Ascending aorta (tissue), 2 donors: ENCODE measurements around the gene BORCS6. TPM values are rescaled to one million over a fixed set of nuclear protein-coding genes. Genes with fewer than 3 reads are reported as not detected.

Experiments
- DNase-seq, 2 donors: peaks; one replicate each; pipeline ENCODE4 v3.0.0-alpha.2; 2019; ENCODE audit warnings: low spot score in 2 of 2
- H3K27ac ChIP-seq, 2 donors: fragments of 200-600 bp; sonication (generic); one replicate each; pipeline ENCODE4 v1.5.1; 2016 to 2017; ENCODE audit warnings: mild to moderate bottlenecking in 1 of 2
- H3K27me3 ChIP-seq: fragments of 200-600 bp; sonication (generic); one replicate; pipeline ENCODE4 v1.5.1; 2017
- H3K36me3 ChIP-seq, 2 donors: fragments of 200-600 bp; sonication (generic); one replicate each; pipeline ENCODE4 v1.5.1; 2016
- H3K4me1 ChIP-seq, 2 donors: fragments of 200-600 bp; sonication (generic); one replicate each; pipeline ENCODE4 v1.5.1; 2016 to 2017; ENCODE audit warnings: mild to moderate bottlenecking in 1 of 2
- H3K4me3 ChIP-seq, 2 donors: fragments of 200-600 bp; sonication (generic); one replicate each; pipeline ENCODE4 v1.5.1; 2016 to 2017; ENCODE audit warnings: mild to moderate bottlenecking in 1 of 2
- H3K9me3 ChIP-seq, 2 donors: fragments of 200-600 bp; sonication (generic); one replicate each; pipeline ENCODE4 v1.5.1; 2016
- intact Hi-C: fragments of 100-400 bp; cut with DNase I; formaldehyde crosslinking; loops from one replicate; pipeline ENCODE4 v1.15.1; 2023
- total RNA-seq: library from RNA; depleted of rRNA; stranded (reverse); fragments of >200 nt; gene quantifications from one replicate; pipeline ENCODE4 v1.1.0, GENCODE V29; 2016
- TF ChIP-seq, protein P1 (sequence below), 3 experiments: fragments of 200-600 bp in 2 of 3; fragments of 450-650 bp in 1 of 3; sonication (generic) in 2 of 3; IDR thresholded peaks; one replicate each; pipeline ENCODE4 v1.5.1; 2016 to 2019; ENCODE audit warnings: antibody characterized with exemption in 3 of 3, mild to moderate bottlenecking in 1 of 3, moderate library complexity in 1 of 3

Gene BORCS6
- total RNA-seq, 1 donor from 2014 or later, result 29.5 TPM

DNA sequence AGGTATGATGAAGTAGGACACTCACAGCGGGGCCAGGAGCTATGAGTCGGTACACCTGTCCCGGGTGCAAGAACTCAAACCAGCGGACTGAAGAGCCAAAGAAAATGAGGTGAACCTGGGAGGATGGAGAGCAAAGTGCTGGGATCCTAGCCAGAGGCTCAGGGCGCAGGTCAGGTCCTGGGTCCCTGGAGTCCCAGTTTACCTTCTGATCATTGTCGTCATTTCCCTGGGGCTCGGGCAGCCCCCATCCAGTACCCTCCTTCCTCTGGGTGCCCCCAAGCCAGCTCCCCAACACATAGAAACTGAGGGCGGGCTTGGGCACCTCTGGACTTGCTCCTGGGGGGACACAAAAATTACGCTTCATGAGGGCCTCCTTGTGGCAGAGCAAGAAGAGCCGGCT, 41.7 kb upstream of the BORCS6 start:
- no peak for DNase-seq
- intact Hi-C loops, result no loop called here
- H3K36me3 ChIP-seq, result peaks cover 87 to 93% of the 10 kb centered on the region in 2 donors

DNA sequence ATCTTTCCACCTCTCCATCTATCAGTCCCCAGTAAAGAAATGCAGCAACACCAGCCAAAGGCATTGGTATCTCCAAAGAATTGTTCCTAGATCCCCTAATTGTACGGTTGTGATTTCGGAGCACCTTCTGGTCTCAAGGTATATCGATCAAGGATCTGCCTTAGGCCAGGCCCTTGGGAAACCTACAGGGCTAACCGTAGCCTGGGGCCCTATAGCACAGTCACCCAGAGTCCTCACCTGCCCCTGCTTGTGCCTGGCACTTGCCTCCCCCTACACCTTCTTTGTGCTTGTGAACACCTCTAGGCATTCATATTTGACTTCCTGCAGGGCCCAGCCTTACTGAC, 37.2 kb upstream of the BORCS6 start:
- TF ChIP-seq, protein P1, sequence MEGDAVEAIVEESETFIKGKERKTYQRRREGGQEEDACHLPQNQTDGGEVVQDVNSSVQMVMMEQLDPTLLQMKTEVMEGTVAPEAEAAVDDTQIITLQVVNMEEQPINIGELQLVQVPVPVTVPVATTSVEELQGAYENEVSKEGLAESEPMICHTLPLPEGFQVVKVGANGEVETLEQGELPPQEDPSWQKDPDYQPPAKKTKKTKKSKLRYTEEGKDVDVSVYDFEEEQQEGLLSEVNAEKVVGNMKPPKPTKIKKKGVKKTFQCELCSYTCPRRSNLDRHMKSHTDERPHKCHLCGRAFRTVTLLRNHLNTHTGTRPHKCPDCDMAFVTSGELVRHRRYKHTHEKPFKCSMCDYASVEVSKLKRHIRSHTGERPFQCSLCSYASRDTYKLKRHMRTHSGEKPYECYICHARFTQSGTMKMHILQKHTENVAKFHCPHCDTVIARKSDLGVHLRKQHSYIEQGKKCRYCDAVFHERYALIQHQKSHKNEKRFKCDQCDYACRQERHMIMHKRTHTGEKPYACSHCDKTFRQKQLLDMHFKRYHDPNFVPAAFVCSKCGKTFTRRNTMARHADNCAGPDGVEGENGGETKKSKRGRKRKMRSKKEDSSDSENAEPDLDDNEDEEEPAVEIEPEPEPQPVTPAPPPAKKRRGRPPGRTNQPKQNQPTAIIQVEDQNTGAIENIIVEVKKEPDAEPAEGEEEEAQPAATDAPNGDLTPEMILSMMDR (IDR thresholded peaks at IDR 0.05), result no peak
- intact Hi-C loops, result loop anchor here (10.0 kb wide), 1 partner anchor 158 kb away; the partner anchor contains the start of gene RPL26
- peaks cover 8 to 14% of the 10 kb centered on the region in 2 donors for H3K4me1 ChIP-seq

More for the DNA sequence above, 41.7 kb upstream of the BORCS6 start:
- Histone ChIP-seq H3K4me1 (peaks cover 0 to 4% of the 10 kb centered on the region in 2 donors), H3K9me3 (no peaks in the 10 kb centered on the region), H3K27ac (no peak overlapping the region), H3K4me3 (no peak overlapping the region), H3K27me3 (no peaks in the 10 kb centered on the region)
- TF ChIP-seq, protein P1 (IDR thresholded peaks at IDR 0.05), result no peak

DNA sequence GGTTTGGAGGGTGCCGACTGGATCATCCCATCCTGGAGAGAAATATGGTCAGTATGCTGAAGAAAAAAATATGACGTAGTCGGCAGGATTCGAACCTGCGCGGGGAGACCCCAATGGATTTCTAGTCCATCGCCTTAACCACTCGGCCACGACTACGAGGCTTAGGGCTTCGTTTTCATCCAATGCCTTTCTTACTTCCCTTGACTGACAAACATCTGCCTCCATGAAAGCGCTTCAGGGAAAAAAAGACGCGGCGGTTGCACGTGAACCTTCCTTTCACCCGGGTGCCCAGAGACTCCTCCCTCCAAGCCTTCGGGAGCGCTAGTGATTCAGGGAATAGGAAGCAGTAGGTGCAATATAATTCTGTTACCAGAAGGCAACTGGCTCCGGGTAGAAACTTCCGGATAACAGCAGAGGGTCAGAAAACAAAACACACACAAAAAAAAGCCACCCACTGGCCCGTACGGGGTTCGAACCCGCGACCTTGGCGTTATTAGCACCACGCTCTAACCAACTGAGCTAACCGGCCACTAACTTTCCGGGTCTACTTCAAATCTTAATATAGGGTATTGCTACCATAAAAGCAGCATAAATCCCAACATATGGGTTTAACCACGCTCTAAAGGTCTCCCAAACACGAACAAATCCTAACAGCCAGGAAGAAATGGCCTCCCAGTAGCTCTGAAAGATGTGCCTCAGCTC, 36.7 kb upstream of the BORCS6 start:
- Histone ChIP-seq H3K4me1 (peaks cover 8 to 14% of the 10 kb centered on the region in 2 donors), H3K36me3 (peaks cover 40 to 44% of the 10 kb centered on the region in 2 donors), H3K27me3 (no peaks in the 10 kb centered on the region), H3K4me3 (peak overlapping the region; percentile 4 to 37), H3K27ac (peak overlapping the region; percentile 53 to 69), H3K9me3 (no peaks in the 10 kb centered on the region)
- TF ChIP-seq, protein P1 (IDR thresholded peaks at IDR 0.05), result no peak
- peak; percentile 38 to 87 for DNase-seq
- intact Hi-C loops, result loop anchor here (10.0 kb wide), 1 partner anchor 158 kb away; the partner anchor contains the start of gene RPL26

More for the DNA sequence above, 37.2 kb upstream of the BORCS6 start:
- Histone ChIP-seq H3K9me3 (no peaks in the 10 kb centered on the region), H3K4me3 (peak overlapping the region; percentile 4 to 37), H3K27me3 (no peaks in the 10 kb centered on the region), H3K27ac (peak overlapping the region; percentile 53 to 69), H3K36me3 (peaks cover 45 to 49% of the 10 kb centered on the region in 2 donors)
- DNase-seq, result no peak

DNA sequence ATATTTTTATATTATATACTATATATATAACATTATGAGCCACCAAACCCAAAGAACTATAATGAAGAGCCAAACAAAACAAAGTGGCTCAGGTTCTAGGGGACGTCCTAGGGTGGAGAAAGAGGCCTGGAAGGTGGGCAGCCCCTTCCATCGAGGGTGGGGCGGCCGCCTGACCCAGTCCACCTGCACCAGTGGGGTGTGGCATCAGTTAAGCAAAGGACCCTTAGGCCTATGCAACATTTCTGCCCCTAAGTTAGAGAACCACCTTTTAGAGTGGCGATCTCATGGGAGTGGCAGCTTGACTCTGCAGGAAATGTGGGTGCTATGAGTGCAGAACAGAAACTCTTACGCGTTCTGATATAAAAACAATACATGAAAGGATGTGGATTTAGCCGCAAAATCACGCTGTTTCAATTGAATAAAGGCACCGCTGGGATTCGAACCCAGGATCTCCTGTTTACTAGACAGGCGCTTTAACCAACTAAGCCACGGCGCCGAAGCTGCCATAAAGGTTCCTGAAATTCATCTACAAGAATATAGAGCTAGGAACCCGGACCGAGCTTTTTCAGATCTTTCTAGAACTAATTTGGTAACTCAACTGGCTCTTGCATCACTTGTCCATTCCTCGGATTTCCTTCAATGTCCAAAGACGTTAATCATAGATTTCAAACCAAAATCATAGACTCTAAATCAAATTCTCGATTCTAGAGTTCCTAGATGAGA, 36.0 kb upstream of the BORCS6 start:
- Histone ChIP-seq H3K27me3 (no peaks in the 10 kb centered on the region), H3K4me1 (peaks cover 8 to 14% of the 10 kb centered on the region in 2 donors), H3K9me3 (no peaks in the 10 kb centered on the region), H3K36me3 (peaks cover 33 to 37% of the 10 kb centered on the region in 2 donors), H3K27ac (peak overlapping the region; percentile 53 to 69), H3K4me3 (peak overlapping the region in 1 of 2 donors; percentile 4)
- intact Hi-C loops, result loop anchor here (10.0 kb wide), 1 partner anchor 159 kb away; the partner anchor contains the start of gene RPL26
- TF ChIP-seq, protein P1 (IDR thresholded peaks at IDR 0.05), result no peak
- no peak for DNase-seq

DNA sequence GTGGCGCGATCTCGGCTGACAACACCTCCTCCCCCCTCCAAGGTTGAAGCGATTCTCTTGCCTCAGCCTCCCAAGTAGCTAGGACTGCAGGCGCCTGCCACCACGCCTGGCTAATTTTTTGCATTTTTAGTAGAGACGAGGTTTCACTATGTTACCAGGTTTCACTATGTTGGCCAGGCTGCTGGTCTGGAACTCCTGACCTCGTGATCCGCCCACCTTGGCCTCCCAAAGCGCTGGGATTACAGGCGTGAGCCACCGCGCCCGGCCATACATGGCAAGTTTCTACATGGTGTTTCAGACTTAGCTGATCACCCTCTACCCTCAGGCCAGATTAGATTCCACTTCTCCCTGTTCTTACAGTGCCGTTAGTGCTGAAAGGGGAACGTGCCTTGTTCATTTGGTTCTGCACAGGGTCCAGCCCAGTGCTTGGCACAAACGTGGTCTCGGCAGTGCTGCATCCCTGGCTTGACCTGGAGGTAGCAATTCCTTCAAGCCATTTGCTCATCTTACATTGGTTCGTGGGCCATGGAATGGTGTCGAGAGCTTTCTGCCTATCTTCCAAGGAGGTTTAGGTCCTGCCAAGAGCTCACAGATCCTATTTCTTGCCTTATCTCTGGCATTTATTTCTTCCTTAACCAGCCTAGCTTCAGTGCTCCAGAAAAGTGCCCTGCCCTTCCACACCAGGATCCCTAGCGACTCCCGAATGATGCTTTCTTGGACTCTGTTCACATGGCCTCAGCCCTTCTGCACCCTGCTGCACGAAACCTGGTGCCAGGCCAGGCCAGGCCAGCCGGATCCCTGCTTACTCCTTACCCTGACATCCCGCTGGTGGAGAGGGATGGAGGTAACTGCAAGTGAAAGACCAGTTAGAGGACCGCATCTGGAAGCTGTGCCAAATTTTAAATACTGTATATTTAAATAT, 35.2 kb upstream of the BORCS6 start:
- no peak for DNase-seq

More for the DNA sequence above, 35.2 kb upstream of the BORCS6 start:
- Histone ChIP-seq H3K9me3 (no peaks in the 10 kb centered on the region), H3K27ac (peak overlapping the region in 1 of 2 donors; percentile 69), H3K4me3 (no peak overlapping the region), H3K36me3 (peaks cover 26 to 29% of the 10 kb centered on the region in 2 donors), H3K4me1 (peaks cover 8 to 18% of the 10 kb centered on the region in 2 donors), H3K27me3 (no peaks in the 10 kb centered on the region)
- TF ChIP-seq, protein P1 (IDR thresholded peaks at IDR 0.05), result no peak
- intact Hi-C loops, result loop anchor here (5.0 to 10.0 kb wide), 4 partner anchors 53 to 308 kb away; partner anchors contain the start of genes RNF227 and RPL26
